ENCODE results near the gene TBCB.
"Not testable (repeated sequence)": the region's sequence is repeated elsewhere in the genome, so short reads cannot be mapped to it uniquely, and the experiment has no call there.

Gene TBCB

DNA sequence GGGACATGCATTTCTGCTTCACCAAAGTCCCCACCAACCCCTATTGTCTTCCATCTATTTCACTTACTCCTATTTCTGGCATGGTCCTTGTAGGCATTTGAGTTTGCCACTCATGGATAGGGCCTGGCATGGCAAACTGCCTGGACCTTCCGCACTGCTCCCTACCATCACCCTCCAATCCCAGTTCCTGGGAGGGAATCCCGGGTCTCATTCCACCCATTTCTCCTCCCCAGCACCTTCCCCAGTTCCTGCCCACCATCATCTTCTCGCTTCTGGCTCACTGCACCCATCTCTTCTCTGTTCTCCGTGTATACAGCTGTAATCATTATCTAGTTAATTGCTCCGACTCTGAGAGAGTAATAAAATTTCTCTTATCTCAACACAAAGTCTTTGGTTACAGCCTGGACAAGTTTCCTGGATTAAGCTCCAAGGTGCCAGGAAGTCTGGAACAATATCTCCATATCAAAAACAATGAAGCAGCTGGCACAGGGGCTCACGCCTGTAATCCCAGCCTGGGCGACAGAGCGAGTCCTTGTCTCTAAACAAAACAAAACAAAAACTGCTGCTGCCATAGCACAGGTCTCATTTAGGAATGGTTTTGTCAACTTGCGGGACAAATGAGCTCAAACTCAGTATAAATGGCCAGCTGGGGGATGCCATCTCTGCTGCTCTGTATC lies 54.0 kb downstream of the TBCB start:
- no peak for DNase-seq (ENCODE audit: low read depth in 4 of 4, low spot score in 1 of 4)

DNA sequence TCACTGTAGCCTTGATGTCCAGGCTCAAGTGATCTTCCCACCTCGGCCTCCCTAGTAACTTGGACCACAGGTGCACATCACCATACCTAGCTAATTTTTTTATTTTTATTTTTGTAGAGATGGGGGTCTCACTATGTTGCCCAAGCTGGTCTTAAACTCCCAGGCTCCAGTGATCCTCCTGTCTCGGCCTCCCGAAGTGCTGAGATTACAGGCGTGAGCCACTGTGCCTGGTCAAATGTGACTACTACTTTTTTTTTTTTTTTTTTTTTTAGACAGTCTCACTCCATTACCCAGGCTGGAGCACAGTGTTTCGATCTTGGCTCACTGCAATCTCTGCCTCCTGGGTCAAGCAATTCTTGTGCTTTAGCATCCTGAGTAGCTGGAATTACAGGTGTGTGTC lies 57.6 kb downstream of the TBCB start:
- DNase-seq (ENCODE audit: low read depth in 4 of 4, low spot score in 1 of 4) = no peak

DNA sequence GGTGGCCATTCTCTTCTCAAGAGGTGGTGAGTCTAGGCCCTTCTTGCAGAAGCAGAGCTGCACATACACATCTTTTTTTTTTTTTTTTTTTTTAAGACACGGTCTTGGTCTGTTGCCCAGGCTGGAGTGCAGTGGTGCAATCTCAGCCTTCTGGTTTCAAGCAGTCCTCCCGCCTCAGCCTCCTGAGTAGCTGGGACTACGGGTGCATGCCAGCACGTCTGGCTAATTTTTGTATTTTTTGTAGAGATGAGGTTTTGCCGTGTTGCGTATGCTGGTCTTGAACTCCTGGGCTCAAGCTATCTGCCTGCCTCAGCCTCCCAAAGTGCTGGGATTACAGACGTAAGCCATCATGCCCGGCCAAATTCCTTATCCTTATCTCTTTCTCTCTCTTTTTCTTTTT lies 58.6 kb downstream of the TBCB start:
- not testable (repeated sequence) for DNase-seq (ENCODE audit: low read depth in 4 of 4, low spot score in 1 of 4)

Measured in stimulated activated CD4-positive, alpha-beta T cell treated with anti-CD3 and anti-CD28 coated beads, Interleukin-1b, Interleukin-23, amount 100 ng/mL, for 24 hours (primary cell).